ENCODE results near the gene DOCK7. TPM values are rescaled to one million over a fixed set of nuclear protein-coding genes. Genes with fewer than 3 reads are reported as not detected.

The DOCK7 gene
- total RNA-seq, 2 donors from 2014 or later, result 8.3 to 20.2 TPM

DNA sequence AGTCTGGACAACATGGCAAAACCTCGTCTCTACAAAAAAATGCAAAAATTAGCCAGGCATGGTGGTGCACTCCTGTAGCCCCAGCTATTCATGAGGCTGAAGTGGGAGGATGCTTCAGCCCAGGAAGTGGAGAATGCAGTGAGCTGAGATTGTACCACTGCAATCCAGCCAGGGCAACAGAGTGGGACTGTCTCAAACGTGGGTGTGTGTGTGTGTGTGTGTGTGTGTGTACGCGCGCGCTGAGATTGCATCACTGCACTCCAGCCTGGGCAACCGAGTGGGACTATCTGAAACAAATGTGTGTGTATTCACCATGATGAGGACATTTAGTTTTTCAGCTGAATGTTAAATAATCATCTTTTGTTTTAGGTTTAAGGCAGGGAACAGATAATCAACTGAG, 230.2 kb downstream of the DOCK7 start:
- peaks cover 0 to 2% of the 10 kb centered on the region in 2 donors for H3K36me3 Mint-ChIP-seq
- DNase-seq (ENCODE audit: low spot score in 2 of 2) (no peak), ATAC-seq (peak in 1 of 2 donors; percentile 33)
- H3K9me3 Mint-ChIP-seq, result no peaks in the 10 kb centered on the region
- H3K27ac Mint-ChIP-seq, result no peak overlapping the region

DNA sequence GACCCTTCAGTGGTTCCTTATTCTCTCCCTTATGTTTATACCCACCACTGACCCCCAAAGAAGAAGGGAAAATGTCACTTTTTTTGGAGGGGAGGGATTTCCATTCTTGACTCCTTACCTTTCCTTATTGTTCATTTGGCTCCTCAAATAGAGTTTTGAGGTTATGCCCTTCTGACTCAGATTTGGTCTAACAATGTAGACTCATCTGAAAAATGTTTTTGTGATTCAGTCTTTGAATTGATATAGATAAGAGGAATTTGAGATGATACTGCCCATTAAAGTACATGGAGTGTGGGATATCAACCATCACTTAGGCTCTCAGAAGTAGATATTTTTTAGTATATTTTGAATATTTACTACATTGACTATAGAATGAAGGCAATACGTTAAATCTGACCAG, 235.2 kb downstream of the DOCK7 start:
- Mint-ChIP-seq H3K36me3 (peaks cover 6 to 32% of the 10 kb centered on the region in 2 donors), H3K9me3 (no peaks in the 10 kb centered on the region), H3K27ac (no peak overlapping the region)
- DNase-seq (ENCODE audit: low spot score in 2 of 2) (no peak), ATAC-seq (peak in 1 of 2 donors; percentile 40)

DNA sequence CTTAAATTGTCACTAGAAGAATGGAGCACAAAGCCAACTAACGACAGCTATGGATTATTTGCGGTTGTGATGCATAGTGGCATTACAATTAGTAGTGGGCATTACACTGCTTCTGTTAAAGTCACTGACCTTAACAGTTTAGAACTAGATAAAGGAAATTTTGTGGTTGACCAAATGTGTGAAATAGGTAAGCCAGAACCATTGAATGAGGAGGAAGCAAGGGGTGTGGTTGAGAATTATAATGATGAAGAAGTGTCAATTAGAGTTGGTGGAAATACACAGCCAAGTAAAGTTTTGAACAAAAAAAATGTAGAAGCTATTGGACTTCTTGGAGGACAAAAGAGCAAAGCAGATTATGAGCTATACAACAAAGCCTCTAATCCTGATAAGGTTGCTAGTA, 237.9 kb downstream of the DOCK7 start:
- peaks cover 10 to 52% of the 10 kb centered on the region in 2 donors for H3K36me3 Mint-ChIP-seq
- H3K27ac Mint-ChIP-seq, result peak overlapping the region in 1 of 2 donors; percentile 41
- ATAC-seq, result no peak
- no peak for DNase-seq (ENCODE audit: low spot score in 2 of 2)
- no peaks in the 10 kb centered on the region for H3K9me3 Mint-ChIP-seq

DNA sequence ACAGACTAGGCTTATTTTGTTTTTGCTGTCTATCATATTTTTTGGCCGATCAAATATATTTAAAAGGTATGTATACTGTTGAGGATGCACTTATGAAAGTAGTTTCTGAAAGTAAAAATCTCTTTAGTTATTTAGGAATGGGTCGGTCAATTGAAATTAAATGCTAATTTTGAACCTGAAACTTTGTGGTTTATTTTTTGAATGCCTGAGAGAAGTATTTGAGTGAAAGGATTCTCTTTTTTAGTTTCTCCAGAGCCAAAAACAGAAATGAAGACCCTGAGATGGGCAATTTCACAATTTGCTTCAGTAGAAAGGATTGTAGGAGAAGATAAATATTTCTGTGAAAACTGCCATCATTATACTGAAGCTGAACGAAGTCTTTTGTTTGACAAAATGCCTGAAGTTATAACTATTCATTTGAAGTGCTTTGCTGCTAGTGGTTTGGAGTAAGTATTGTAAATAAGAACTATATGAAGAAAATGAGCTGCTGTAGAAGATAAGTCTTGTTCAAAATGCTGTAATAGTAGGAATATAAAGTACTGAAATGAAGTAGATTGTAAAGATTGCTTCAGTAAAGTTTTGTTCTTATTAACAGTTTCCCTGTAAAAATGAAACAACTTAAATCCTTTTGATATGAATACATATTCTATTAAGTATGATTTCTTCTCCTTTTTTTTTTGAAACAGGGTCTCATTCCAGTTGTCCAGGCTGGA, 239.8 kb downstream of the DOCK7 start:
- DNase-seq (ENCODE audit: low spot score in 2 of 2) (no peak), ATAC-seq (peak in 1 of 2 donors; percentile 63)
- H3K27ac Mint-ChIP-seq, result no peak overlapping the region
- no peaks in the 10 kb centered on the region for H3K9me3 Mint-ChIP-seq
- peaks cover 10 to 64% of the 10 kb centered on the region in 2 donors for H3K36me3 Mint-ChIP-seq

DNA sequence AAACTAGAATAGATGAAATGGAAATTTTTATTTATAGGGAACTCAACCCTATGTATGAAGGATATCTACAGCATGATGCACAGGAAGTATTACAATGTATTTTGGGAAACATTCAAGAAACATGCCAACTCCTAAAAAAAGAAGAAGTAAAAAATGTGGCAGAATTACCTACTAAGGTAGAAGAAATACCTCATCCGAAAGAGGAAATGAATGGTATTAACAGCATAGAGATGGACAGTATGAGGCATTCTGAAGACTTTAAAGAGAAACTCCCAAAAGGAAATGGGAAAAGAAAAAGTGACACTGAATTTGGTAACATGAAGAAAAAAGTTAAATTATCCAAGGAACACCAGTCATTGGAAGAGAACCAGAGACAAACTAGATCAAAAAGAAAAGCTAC, 243.5 kb downstream of the DOCK7 start:
- Mint-ChIP-seq H3K36me3 (peaks cover 10 to 70% of the 10 kb centered on the region in 2 donors), H3K27ac (peak overlapping the region in 1 of 2 donors; percentile 52), H3K9me3 (no peaks in the 10 kb centered on the region)
- DNase-seq (ENCODE audit: low spot score in 2 of 2) (no peak), ATAC-seq (no peak)

DNA sequence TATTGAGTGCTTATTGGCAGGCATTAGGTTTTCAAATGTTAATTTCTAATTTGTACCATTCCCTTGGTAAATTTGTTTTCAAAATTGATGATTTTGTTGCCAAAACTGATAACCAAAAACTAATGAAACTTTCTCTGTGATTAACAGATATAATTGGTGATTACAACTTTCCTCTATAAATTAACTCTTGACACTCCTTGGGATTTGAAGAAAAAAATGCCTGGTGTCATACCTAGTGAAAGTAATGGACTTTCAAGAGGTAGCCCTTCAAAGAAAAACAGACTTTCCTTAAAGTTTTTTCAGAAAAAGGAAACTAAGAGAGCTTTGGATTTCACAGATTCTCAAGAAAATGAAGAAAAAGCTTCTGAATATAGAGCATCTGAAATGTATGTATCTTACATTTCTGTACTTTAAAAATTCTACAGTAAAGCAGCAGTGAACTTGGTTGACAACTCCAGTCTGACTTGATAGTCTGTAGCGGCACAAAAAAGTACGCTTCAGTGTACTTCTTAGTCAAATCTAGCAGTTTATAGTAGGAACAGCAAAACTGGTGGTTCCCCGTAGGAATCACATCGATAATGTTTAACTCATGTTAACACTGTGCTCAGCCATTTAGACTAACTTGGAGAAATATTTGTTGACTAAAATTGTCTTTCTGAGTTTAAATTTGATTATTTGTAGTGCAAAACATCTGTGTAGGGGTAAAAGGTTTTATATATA, 248.4 kb downstream of the DOCK7 start:
- no peak for ATAC-seq
- H3K9me3 Mint-ChIP-seq, result peaks cover 4% of the 10 kb centered on the region in 2 donors
- peaks cover 33 to 55% of the 10 kb centered on the region in 2 donors for H3K36me3 Mint-ChIP-seq
- DNase-seq (ENCODE audit: low spot score in 2 of 2), result no peak
- H3K27ac Mint-ChIP-seq, result peak overlapping the region in 1 of 2 donors; percentile 50

DNA sequence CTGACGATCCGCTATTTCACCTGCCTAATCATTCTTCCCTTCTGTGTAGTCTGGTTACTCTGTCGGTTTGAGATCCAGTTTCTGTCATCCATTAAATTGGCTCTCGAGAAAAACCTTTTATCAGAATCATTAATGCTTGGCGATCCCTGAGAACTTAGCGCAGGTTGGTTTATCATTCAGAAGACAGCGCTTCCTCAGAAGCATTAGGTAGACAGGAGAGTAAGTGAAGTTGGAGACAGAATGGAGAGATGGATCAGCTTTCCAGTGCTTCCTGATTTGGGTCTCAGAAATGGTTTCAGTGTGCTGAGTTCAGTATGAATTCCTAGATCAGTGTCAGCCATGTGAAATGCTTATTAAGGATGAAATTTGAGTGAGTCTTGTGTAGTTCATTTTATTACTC, 250.0 kb downstream of the DOCK7 start:
- Mint-ChIP-seq H3K9me3 (peaks cover 4% of the 10 kb centered on the region in 2 donors), H3K36me3 (peaks cover 33 to 48% of the 10 kb centered on the region in 2 donors), H3K27ac (peak overlapping the region; percentile 90 to 99)
- ATAC-seq (no peak), DNase-seq (ENCODE audit: low spot score in 2 of 2) (no peak)

DNA sequence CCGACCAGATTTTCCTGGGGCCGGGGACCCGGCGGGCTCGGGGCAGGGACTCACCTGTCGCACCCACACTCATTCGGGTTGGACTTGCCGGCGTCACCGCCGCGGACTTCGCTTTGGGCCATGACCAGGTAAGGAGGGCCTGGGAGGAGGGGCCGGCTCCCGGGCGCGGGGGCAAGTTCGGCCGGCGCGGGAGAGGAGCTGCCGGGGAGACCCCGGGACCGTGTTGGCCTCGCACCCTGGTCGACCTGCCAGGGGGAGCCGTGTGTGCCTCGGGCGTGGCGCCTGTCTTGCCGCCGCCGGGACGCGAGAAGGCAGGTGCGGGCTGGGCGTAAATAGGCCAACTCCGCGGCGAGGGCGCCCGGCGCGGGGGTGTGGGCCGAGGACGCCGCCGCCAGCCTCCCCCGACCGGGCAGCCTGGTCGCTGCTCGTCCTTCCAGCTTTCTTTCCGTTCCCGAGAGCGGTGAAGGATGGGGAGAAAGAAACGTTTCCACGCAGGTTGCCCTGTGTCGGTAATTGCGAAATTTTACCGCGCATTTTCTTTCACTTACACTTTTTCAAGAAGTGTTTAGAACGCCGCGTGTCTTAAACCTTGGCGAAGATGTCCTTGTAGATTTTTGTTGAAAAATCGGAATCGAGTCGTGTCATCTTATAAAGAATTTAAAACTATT, 250.8 kb downstream of the DOCK7 start:
- peak in 1 of 2 donors; percentile 74 for DNase-seq (ENCODE audit: low spot score in 2 of 2)
- no peak for ATAC-seq
- peak overlapping the region; percentile 90 to 99 for H3K27ac Mint-ChIP-seq
- peaks cover 33 to 48% of the 10 kb centered on the region in 2 donors for H3K36me3 Mint-ChIP-seq
- H3K9me3 Mint-ChIP-seq, result peaks cover 4% of the 10 kb centered on the region in 2 donors

DNA sequence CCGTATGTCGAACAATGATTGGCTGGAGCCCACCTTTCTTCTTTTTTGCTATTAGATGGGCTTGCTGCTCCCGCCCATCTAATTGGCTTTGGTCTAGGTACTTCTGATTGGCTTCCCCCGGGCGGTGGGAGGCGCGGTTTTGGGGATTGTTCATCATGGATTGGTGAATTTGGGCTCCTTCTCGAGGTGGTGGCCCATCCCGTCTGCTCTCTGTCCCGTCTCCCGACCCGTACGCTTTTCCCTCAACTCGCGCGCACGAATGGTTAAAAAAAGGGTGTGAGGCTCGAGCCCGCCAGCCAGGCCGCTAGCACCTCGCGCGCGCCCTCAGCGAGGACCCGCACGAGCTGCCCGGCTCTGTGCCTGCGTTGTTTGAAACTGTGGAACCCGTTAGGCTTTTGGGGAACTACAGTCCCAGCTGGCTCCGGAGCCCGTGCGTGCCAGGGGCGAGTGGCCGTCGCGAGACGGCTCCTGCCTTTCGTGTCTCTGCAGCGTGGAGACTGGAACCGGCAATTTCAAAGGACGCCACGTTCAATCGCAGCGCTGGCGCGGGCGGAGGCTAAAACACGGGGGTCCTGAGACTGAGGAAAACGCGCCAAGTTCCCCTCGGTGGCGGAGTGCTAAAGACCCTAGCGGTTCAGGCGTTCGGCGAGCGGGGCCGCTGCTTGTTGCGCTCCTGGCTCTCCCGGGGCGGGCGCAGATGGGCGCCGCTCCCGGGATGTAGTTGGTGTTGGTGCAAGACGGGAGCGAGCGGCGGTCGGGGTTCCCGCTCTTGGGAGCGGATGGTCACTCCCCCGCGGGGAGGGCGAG, 251.5 kb downstream of the DOCK7 start, which contains the start of gene USP1:
TSS of gene USP1 (plus strand) at position 584 of the 807 bp plus-strand sequence. CDS start 2,819 bp downstream, outside the sequence.
- H3K9me3 Mint-ChIP-seq, result peaks cover 4% of the 10 kb centered on the region in 2 donors
- DNase-seq (ENCODE audit: low spot score in 2 of 2), result peak; percentile 92 to 98
- peak within 1 kb of the TSS; percentile 99 for H3K27ac Mint-ChIP-seq
- ATAC-seq, result peak; percentile 86 to 92
- H3K36me3 Mint-ChIP-seq, result peaks cover 33 to 41% of the 10 kb centered on the region in 2 donors

DNA sequence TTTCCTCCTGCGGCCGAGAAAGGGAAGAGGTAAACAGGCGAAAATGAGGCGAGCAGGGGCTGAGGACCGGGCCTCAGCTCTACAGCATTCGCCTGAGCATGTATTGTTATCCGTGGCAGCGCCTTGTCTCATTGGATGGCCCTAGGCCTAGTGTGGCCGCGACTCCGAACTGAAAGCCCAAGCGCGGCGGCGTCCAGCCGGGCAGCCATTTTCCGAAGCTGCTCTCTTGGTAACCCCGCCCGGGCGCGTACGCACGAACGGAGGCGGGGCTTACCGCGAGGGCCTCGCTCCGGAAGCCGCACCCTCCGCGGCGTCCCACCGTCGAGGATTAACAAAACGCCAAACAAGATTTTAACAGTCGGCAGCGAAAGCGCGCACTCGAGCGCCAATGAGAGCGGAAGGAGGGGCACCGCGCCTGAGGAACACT, 252.1 kb downstream of the DOCK7 start:
- Mint-ChIP-seq H3K27ac (peak overlapping the region; percentile 99), H3K9me3 (peaks cover 4% of the 10 kb centered on the region in 2 donors), H3K36me3 (peaks cover 33 to 38% of the 10 kb centered on the region in 2 donors)
- ATAC-seq (peak in 1 of 2 donors; percentile 77), DNase-seq (ENCODE audit: low spot score in 2 of 2) (peak in 1 of 2 donors; percentile 94)

DNA sequence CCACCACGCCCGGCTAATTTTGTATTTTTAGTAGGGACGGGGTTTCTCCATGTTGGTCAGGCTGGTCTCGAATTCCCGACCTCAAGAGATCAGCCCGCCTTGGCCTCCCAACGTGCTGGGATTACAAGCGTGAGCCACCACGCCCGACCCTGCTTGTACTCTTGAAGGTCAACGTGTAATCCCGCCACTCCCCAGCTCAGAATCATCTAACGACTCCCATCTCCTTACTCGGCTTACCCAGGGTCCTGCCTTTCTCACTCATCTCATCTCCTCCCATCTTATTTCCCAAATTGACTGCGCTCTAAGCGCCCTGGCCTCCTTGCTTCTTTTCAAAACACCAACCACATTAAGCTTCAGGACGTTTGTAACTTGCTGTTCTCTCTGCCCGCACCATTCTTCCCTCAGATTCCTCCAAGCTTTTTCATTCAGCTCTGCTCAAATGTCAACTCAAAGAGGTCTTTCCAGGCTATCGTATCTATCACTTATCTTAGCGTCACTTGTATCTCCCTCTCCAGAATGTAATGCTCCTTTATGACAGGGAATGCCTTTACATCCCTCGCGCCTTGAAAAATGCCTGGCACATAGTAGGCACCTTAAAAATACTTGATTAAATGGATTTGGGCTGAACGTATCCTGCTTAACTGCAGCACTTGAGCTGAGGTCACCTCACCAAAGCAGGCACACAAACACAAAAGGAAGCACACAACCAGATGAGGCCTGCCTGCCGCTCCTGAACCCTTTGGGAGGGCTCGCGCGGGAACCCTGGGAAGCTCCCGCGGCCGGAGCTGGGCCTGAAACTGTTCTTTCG, 252.8 kb downstream of the DOCK7 start:
- no peak for ATAC-seq
- Mint-ChIP-seq H3K9me3 (peaks cover 4% of the 10 kb centered on the region in 2 donors), H3K27ac (peak overlapping the region; percentile 99), H3K36me3 (peaks cover 31 to 33% of the 10 kb centered on the region in 2 donors)
- DNase-seq (ENCODE audit: low spot score in 2 of 2), result no peak

DNA sequence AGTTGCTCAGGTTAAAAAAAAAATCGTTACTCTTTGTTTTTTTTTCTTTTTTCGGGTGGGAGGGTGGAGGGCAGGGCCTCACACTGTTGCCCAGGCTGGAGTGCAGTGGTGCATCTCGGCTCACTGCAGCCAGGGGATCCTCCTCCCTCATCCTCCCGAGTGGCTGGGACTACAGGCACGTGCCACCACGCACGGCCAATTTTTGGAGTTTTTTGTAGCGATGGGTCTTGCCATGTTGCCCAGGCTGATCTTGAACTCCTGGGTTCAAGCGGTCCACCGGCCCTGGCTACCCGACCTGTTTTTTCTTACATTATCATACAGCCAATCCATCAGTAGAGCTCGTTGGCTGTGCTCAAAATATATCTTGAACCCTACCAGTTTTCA, 253.6 kb downstream of the DOCK7 start:
- DNase-seq (ENCODE audit: low spot score in 2 of 2), result no peak
- no peak for ATAC-seq
- Mint-ChIP-seq H3K9me3 (peaks cover 4% of the 10 kb centered on the region in 2 donors), H3K36me3 (peaks cover 24 to 27% of the 10 kb centered on the region in 2 donors), H3K27ac (peak overlapping the region in 1 of 2 donors; percentile 99)

DNA sequence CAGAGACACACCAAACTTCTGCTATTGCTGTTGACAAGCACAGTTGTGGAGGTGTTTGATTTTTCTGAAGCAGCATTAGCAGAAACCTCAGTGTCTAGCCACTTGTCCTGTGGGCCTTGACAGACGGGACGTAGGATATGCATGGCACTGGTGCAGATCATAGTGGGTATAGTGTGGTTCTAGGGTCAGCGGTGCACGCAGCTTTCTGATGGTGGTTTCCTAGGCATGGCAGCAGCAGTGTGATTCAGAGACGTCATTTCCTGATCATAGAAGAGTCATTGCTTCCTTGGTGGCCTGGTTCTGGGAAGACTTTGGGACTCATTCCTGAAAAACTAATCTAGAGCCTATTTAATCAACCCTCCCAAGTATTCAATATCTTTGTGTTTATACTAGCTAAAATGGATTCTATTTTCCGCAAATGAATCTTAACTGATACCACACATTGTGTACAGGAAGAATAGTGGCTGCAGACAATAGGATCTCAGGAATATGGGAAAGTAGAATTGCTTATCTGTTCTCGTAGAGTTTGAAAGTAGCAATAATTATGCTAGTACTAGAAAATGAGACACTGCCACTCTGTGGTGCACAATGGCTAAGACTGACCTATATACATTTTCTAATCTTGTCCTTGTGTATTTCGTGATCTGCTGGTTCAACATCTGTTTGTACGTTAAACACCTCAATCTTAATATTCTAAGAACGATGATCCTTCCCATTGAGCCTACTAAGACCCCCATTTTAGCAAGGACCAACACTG, 254.1 kb downstream of the DOCK7 start:
- Mint-ChIP-seq H3K9me3 (peaks cover 4% of the 10 kb centered on the region in 2 donors), H3K36me3 (peaks cover 24 to 27% of the 10 kb centered on the region in 2 donors), H3K27ac (no peak overlapping the region)
- DNase-seq (ENCODE audit: low spot score in 2 of 2) (no peak), ATAC-seq (no peak)

DNA sequence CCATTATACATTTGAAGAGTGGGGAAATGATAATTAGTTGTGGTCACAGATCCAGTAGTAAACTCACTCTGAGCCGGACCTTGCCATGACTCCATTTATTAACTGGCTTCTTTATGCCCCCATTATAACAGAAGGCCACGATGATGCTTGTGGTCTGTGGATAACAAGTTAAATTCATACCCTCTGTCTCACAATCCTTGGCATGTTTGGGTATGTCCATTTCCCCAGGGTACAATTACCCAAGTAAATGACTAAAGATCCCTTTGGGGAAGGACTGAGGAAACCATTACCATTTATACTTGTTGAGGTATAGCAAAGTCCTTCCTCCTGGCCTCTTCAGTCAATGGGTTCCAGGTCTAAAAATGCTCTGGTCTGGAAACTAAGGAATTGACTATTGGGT, 258.6 kb downstream of the DOCK7 start:
- DNase-seq (ENCODE audit: low spot score in 2 of 2) (no peak), ATAC-seq (no peak)
- no peaks in the 10 kb centered on the region for H3K9me3 Mint-ChIP-seq
- no peaks in the 10 kb centered on the region for H3K36me3 Mint-ChIP-seq
- H3K27ac Mint-ChIP-seq, result no peak overlapping the region

DNA sequence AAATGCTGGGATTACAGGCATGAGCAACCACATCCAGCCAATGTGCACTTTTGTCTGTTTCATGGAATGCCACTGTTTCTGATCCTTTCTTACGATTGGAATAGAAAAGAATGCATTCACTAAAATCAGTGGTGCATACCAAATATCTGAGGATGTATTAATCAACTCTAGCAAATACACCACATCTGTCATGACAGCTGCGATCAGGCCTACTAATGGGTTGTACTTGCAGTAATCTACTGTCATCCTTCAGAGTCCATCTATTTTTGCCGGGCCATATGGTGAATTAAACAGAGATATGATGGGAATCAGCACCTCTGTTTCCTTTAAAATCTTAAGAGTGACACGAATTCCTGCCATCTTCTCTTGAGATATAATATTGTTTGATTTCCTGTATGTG, 259.8 kb downstream of the DOCK7 start:
- Mint-ChIP-seq H3K27ac (no peak overlapping the region), H3K9me3 (no peaks in the 10 kb centered on the region), H3K36me3 (no peaks in the 10 kb centered on the region)
- ATAC-seq (no peak), DNase-seq (ENCODE audit: low spot score in 2 of 2) (no peak)
